ENCODE measurements around the gene RXFP1. TPM values are rescaled to one million over a fixed set of nuclear protein-coding genes. Genes with fewer than 3 reads are reported as not detected.
"Not testable (repeated sequence)": the region's sequence is repeated elsewhere in the genome, so short reads cannot be mapped to it uniquely, and the experiment has no call there.

RXFP1 gene
- total RNA-seq, 1 experiment from 2014 or later = not detected

DNA sequence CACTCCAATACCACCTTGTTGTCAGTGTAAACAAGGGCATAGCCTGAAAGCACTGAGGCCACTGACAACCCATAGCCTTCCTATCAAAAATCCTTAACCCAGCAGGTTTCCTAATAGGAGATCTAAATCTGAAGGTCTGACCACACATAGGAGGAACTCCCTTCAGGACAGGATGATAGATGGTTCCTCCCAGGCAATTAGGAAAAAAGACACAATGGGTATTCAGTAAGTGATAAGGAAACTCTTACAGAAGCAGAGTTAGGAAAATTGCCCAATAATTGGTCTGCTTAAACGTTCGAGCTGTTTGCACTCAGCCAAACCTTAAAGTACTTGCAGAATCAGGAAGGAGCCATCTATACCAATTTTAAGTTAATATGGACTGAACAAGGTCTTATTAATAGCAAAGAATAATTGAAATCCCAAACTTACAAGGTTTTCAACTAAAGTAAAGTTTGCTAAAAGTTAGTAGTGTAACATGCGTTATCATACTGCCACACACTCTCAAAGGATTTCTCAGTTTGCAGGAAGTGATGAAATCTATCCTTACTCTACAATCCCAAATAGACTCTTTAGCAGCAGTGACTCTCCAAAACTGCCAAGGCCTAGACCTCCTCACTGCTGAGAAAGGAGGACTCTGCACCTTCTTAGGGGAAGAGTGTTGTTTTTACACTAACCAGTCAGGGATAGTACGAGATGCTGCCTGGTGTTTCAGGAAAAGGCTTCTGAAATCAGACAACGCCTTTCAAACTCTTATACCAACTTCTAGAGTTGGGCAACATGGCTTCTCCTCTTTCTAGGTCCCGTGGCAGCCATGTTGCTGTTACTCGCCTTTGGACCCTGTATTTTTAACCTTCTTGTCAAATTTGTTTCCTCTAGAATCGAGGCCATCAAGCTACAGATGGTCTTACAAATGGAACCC is 142.3 kb downstream of the RXFP1 start:
- in situ Hi-C loops (cut with HindIII; ENCODE audit: low sequenced_read_pairs); DNase-seq (ENCODE audit: low spot score): not testable (repeated sequence)

DNA sequence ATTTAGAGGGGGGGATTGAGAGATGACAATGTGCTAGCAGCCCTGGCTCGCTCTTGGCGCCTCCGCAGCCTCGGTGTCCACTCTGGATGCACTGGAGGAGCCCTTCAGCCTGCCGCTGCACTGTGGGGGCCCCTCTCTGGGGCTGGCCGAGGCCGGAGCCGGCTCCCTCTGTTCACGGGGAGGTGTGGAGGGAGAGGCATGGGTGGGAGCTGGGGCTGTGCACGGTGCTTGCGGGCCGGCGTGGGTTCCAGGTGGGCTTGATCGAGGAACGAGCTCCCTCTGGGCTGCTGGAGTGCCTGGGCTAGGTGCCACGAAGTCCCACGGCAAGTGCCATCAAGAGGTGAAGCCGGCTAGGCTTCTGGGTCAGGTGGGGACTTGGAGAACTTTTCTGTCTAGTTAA is 143.1 kb downstream of the RXFP1 start:
- DNase-seq (ENCODE audit: low spot score) = no peak
- in situ Hi-C loops (cut with HindIII; ENCODE audit: low sequenced_read_pairs) = no loop called here

DNA sequence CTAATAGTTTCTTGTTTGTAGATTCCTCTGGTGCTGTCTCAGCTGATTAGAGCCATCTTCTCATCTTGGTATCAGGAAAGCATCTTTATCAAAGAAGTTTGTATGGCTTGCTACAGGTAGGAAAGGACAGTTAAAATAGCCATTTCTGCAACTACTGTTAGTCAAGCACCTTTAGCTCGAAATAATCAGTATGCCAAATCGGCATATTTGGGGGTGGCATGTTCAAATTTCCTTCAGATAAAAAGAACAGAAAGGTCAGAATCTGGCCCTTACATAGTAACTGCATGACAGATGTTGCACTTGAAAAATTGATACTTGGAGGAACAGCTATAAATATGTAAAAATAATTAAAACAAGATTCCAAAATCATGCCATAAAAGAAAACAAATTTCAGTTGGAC is 145.2 kb downstream of the RXFP1 start:
- in situ Hi-C loops (cut with HindIII; ENCODE audit: low sequenced_read_pairs) = no loop called here
- no peak for DNase-seq (ENCODE audit: low spot score)

DNA sequence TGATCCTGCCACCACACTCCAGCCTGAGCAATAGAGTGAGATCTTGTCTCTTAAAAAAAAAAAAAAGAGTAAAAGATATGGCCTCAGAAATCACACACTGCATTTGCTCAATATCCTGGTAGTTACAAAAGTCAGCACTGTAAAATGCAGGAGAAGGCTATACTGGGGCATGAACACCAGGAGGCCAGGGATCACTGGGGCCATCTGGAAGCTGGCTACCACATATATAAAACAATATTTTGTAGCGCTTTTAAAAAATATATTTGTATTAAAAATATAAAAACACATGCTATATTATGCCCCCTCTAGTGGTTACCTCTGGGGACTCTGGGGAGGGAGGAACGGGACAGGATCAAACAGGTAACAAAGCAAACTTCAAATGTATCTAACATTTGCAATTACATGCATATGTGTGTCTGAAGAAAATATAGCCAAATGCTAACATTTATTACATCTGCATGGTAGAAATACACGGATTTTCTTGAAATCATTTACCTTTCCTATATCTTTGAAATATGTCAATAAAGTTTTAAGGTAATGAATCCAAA is 146.0 kb downstream of the RXFP1 start:
- no peak for DNase-seq (ENCODE audit: low spot score)
- in situ Hi-C loops (cut with HindIII; ENCODE audit: low sequenced_read_pairs) = no loop called here

DNA sequence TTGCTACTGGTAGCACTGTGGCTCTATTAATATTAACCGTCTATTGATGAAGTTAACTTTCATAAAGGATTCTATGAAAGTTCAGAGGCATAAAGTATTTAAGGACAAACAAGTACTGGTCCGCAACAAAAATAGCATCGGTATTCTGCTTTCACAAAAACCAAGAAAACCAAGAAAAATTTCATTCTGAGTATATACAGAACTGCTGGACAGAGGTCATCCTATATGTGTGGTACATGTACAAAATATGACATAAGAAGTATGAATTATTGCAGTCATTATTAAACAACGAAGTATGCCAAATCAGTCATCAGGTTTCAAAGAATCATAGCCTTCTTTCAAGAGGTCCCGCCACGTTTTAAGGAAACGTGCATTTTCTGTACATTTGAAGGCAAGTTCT is 147.6 kb downstream of the RXFP1 start:
- in situ Hi-C loops (cut with HindIII; ENCODE audit: low sequenced_read_pairs) = no loop called here
- no peak for DNase-seq (ENCODE audit: low spot score)

DNA sequence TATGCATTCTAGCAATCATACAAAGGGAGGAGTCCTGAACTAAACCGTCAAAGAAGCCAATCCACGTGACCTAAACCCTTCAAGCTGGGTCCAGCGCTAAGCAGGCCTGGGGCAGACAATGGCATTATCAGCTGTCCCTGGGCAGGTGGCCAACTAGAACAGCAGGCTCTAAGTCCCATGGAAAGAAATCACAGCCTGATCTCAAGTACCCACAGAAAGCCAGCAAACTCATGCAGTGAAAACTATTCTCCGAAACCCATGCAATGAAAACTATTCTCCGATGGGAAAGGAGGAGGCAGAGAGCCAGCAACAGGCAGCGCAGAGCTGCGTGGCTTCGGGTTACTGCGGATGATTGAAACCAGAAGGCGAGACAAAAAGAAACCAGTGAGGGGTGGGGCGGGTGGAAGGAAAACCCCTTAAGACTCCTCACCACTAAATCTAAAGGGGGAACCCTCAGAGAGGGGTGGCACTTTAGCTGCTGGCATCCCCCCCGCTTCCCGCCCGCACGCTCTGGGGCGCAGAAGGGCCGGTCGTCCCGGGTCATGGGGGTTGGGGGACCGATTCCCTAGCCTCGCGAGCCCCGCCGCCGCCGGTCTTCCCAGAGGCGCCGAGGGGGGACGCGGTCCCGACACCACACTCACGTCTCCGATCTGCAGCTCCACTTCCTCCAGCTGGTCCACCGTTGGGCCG is 149.4 kb downstream of the RXFP1 start:
- in situ Hi-C loops (cut with HindIII; ENCODE audit: low sequenced_read_pairs) = no loop called here
- peak; percentile 56 for DNase-seq (ENCODE audit: low spot score)

DNA sequence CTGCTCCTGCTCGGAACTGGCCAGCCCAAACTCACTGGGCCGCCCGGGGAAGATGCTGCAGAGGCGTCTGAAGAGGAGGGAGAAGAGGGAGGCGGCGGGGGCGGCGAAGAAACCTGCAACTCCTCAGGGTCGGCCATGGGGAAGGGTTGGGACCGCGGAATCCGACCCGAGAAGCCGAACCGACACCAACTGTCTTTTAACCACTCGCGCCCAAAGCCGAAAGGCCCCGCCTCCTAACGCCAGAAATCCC is 149.9 kb downstream of the RXFP1 start, which contains the start of gene C4orf46:
Gene C4orf46, minus strand, starts transcription at position 223 of the 250 bp plus-strand sequence. Its CDS starts 86 bp downstream, at position 137.
- DNase-seq (ENCODE audit: low spot score) = no peak
- in situ Hi-C loops (cut with HindIII; ENCODE audit: low sequenced_read_pairs) = no loop called here

DNA sequence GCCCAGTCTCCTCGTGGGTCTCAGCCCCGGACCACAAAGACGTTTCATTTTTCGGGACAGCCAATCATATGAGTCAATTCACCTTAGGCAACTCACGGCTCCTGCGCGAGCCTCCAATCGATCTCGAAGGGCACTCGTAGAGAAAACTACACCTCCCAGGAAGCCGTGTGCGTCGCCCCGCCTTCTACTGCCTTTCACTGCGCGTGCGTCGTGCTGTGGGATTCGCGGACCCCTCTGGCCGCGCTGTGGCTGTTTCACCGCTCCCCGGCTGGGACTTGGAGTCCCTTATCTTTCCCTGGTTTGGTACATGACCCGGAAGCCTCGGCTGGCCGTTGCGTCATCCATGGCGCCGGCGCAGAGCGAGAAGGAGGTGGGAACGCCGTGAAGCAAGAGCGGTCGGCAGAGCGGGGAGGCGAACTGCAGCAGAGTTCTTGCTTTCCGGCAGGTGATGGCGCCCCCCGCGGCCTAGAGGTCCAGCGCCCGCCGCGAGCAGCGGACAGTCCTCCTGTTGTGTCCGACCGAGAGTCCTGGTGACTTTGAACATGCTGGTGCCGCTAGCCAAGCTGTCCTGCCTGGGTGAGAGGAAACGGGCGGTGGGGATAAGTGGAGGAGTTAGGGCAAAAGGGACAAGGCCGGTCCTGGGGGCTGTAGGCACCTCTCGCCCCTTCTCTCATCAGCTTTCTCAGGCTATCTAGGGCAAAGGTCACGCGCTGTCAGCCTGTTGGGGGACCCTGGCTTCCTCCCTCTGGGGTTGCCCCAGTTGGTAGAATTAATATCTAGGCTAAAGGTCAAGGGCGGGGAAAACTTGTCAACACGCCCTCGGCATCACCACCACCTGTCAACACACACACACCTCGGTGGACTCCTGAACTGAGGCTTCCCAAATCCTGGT is 150.5 kb downstream of the RXFP1 start, which contains the start of gene ETFDH:
Gene ETFDH, plus strand, starts transcription at position 382 of the 892 bp plus-strand sequence. Its CDS starts 161 bp downstream, at position 543.
- in situ Hi-C loops (cut with HindIII; ENCODE audit: low sequenced_read_pairs) = no loop called here
- peak; percentile 100 for DNase-seq (ENCODE audit: low spot score)

DNA sequence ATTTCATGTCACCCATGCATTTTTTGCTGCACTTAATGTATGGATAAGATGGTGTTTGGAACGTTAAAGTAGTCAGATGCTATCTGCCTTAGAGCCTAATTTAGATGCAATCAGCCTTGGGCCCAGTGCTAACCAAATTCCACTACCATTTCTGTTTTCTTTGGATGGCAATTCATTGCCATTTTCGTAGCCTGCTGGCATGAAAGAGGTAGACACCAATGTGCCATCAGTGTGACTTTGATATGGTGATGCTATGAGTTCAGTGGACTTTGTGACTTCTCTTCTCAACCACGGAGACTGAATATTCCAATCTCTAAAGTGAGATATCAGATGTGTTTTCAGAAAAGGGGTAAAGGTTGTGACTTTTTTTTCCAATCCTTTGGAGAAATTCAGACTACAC is 152.0 kb downstream of the RXFP1 start:
- no peak for DNase-seq (ENCODE audit: low spot score)
- in situ Hi-C loops (cut with HindIII; ENCODE audit: low sequenced_read_pairs) = no loop called here

DNA sequence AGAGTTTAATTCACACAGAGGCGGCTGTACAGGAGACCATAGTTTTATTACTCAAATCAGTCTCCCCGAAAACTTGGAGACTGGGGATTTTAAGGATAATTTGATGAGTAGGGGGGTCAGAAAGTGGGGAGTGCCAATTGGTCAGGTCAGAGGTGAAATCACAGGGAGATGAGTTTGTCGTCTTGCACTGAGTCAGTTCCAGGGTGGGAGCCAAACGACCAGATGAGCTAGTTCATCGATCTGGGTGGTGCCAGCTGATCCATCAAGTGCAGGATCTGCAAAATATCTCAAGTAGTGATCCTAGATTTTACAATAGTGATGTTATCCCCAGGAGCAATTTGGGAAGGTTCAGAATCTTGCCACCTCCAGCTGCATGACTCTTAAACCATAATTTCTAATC is 154.4 kb downstream of the RXFP1 start:
- DNase-seq (ENCODE audit: low spot score) = no peak
- in situ Hi-C loops (cut with HindIII; ENCODE audit: low sequenced_read_pairs) = no loop called here

DNA sequence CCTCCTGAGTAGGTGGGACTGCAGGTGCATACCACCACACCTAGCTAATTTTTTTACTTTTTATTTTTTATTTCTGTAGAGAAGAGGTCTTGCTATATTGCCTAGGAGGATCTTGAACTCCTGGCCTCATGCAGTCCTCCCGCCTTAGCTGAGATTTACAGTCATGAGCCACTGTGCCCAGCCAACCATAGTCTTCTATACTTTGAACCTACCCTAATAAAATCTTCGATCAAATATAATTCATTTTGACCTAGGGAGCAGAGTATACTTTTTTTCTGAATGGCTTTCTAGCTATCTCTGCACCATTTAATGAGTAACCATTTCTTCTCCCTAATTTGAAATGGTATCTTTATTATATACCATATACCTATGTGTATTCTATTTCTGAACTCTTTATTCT is 157.1 kb downstream of the RXFP1 start:
- in situ Hi-C loops (cut with HindIII; ENCODE audit: low sequenced_read_pairs) = no loop called here
- DNase-seq (ENCODE audit: low spot score) = no peak

DNA sequence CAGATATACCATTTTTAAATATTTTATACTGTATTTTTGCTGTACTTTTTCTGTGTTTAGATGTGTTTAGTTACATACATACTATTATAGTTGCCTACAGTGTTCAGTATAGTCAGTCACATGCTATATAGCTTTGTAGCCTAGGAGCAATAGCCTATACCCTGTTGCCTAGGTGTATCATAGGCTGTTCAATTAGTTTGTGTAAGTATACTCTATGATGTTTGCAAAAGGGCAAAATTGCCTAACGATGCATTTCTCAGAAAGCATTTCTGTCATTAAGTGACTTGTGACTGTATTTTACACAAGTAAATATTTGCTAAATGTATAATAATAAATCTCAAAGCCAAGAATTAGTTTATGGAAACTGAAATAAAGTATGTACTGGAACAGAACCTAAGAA is 159.9 kb downstream of the RXFP1 start:
- in situ Hi-C loops (cut with HindIII; ENCODE audit: low sequenced_read_pairs) = no loop called here
- no peak for DNase-seq (ENCODE audit: low spot score)

DNA sequence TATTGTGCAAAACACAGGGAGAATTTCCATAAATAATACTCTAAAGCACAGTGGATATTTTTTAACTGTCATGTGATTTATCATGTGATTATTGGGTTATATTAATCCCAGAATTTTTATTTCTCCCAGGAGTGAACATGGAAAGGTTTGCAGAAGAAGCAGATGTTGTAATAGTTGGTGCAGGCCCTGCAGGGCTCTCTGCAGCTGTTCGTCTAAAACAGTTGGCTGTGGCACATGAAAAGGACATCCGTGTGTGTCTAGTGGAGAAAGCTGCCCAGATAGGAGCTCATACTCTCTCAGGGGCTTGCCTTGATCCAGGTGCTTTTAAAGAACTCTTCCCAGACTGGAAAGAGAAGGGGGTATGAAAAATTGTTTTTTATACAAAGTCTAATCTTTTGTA is 160.4 kb downstream of the RXFP1 start:
- in situ Hi-C loops (cut with HindIII; ENCODE audit: low sequenced_read_pairs) = no loop called here

DNA sequence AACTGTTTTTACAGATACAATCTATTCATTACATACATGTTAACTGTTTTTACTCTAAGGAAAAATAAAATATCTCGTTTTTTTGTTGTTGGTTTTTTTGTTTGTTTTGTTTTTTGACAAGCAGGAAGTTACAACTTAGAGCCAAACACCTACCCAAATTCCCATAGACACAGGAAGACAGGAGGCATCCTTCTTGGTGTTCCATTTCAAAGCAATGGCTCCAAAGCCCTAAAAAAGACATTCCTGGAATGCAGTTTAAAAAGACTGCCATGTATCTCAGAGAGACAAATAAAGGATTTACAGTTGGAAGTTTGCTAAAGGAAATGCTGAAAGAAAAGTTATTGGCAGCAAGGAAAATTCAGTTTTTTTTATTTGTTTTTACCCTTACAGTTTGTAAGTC is 167.1 kb downstream of the RXFP1 start:
- in situ Hi-C loops (cut with HindIII; ENCODE audit: low sequenced_read_pairs) = no loop called here

More for the DNA sequence above, 160.4 kb downstream of the RXFP1 start:
- no peak for DNase-seq (ENCODE audit: low spot score)

More for the DNA sequence above, 167.1 kb downstream of the RXFP1 start:
- no peak for DNase-seq (ENCODE audit: low spot score)

Other genes with a start within 250 kb of the RXFP1 start
- gene C4orf46, start 150.0 kb downstream of the RXFP1 start, total RNA-seq (2014; rRNA removed; shearing (Covaris generic)) = 14.7 and 15.1 TPM in 2 replicates
- 10.5 and 17.1 TPM in 2 replicates for gene ETFDH, start 150.4 kb downstream of the RXFP1 start, total RNA-seq (2014; rRNA removed; shearing (Covaris generic))
- gene PPID, start 201.5 kb downstream of the RXFP1 start, total RNA-seq (2014; rRNA removed; shearing (Covaris generic)) = 4.0 and 4.5 TPM in 2 replicates
- 19.8 and 28.9 TPM in 2 replicates for gene FNIP2, start 247.1 kb downstream of the RXFP1 start, total RNA-seq (2014; rRNA removed; shearing (Covaris generic))

Measured in G401 (cell line).